HG02571 (cell line): Measurements from ENCODE around the gene ETHE1.

ENCODE experiments used
- ATAC-seq: cut with Tn5 transposase; IDR thresholded peaks from one replicate; pipeline ENCODE4 v1.9.1; 2021; ENCODE audit warnings: mild to moderate bottlenecking, moderate library complexity; ENCODE audit not compliant: unreplicated experiment

Gene ETHE1

GRCh38 chr19:43495082-43495481, 31.9 kb downstream of the ETHE1 start:
- ATAC-seq, result no peak

GRCh38 chr19:43490759-43491158, 36.2 kb downstream of the ETHE1 start:
- no peak for ATAC-seq

- no peak for ATAC-seq
These were observed 36.9 kb downstream of the ETHE1 start for GRCh38 chr19:43489979-43490599.

GRCh38 chr19:43489310-43489709, 37.7 kb downstream of the ETHE1 start:
- no peak for ATAC-seq

- no peak for ATAC-seq
These were observed 38.8 kb downstream of the ETHE1 start for GRCh38 chr19:43488179-43488578.

GRCh38 chr19:43486412-43486811, 40.6 kb downstream of the ETHE1 start:
- ATAC-seq, result no peak

GRCh38 chr19:43485951-43486350, 41.0 kb downstream of the ETHE1 start:
- ATAC-seq, result no peak

GRCh38 chr19:43483281-43483680, 43.7 kb downstream of the ETHE1 start:
- no peak for ATAC-seq

GRCh38 chr19:43482193-43482592, 44.8 kb downstream of the ETHE1 start:
- ATAC-seq, result no peak

GRCh38 chr19:43481701-43482100, 45.3 kb downstream of the ETHE1 start:
- ATAC-seq, result no peak

GRCh38 chr19:43480574-43480973, 46.4 kb downstream of the ETHE1 start:
- ATAC-seq, result no peak

GRCh38 chr19:43479961-43480561, 46.9 kb downstream of the ETHE1 start:
- ATAC-seq, result no peak

GRCh38 chr19:43479226-43479625, 47.8 kb downstream of the ETHE1 start:
- ATAC-seq, result no peak

- no peak for ATAC-seq
These were observed 48.7 kb downstream of the ETHE1 start for GRCh38 chr19:43478323-43478722.

GRCh38 chr19:43476606-43477005, 50.4 kb downstream of the ETHE1 start:
- no peak for ATAC-seq

GRCh38 chr19:43474986-43475705, 51.9 kb downstream of the ETHE1 start:
- ATAC-seq, result no peak

GRCh38 chr19:43474487-43474886, 52.5 kb downstream of the ETHE1 start:
- ATAC-seq, result no peak

- no peak for ATAC-seq
These were observed 55.9 kb downstream of the ETHE1 start for GRCh38 chr19:43471091-43471490.

GRCh38 chr19:43470288-43470687, 56.7 kb downstream of the ETHE1 start:
- ATAC-seq, result no peak

GRCh38 chr19:43469160-43469480, 57.9 kb downstream of the ETHE1 start:
- ATAC-seq, result no peak

GRCh38 chr19:43468354-43469159, 58.4 kb downstream of the ETHE1 start:
- no peak for ATAC-seq

GRCh38 chr19:43467730-43468129, 59.3 kb downstream of the ETHE1 start:
- no peak for ATAC-seq
